Fibroblast of lung (primary cell): ENCODE measurements around the gene STARD13. TPM values are rescaled to one million over a fixed set of nuclear protein-coding genes. Genes with fewer than 3 reads are reported as not detected.
A peak's percentile ranks its signal among the peaks of the same experiment; 100 is the strongest.

Experiments used
- DNase-seq, 2 donors: peaks; one replicate each; pipeline versions ENCODE4 v3.0.0 to v3.0.0-alpha.2; 2010; ENCODE audit warnings: low read depth in 2 of 2
- H2AFZ ChIP-seq: 2 replicates; pipeline ENCODE4 v1.5.1; 2012; ENCODE audit warnings: low read length, control low read depth, inconsistent platforms
- H3K27ac ChIP-seq: 2 replicates; pipeline ENCODE4 v1.5.1; 2011; ENCODE audit warnings: low read length, control low read depth; ENCODE audit not compliant: insufficient read depth
- H3K27me3 ChIP-seq: 2 replicates; pipeline ENCODE4 v1.5.1; 2011; ENCODE audit warnings: mild to moderate bottlenecking, low read length; ENCODE audit not compliant: control insufficient read depth, insufficient read depth
- H3K36me3 ChIP-seq: 2 replicates; pipeline ENCODE4 v1.5.1; 2011; ENCODE audit warnings: low read length; ENCODE audit not compliant: control insufficient read depth, insufficient read depth
- H3K4me1 ChIP-seq: 2 replicates; pipeline ENCODE4 v1.5.1; 2011; ENCODE audit warnings: low read length; ENCODE audit not compliant: control insufficient read depth, insufficient read depth; ENCODE audit errors: extremely low read depth
- H3K4me2 ChIP-seq: 2 replicates; pipeline ENCODE4 v1.5.1; 2011; ENCODE audit warnings: low read length, control low read depth; ENCODE audit not compliant: insufficient read depth; ENCODE audit errors: extremely low read depth
- H3K4me3 ChIP-seq, 4 experiments: fragments of 200-600 bp in 1 of 4; sonication (generic) in 1 of 4; replicated peaks in 1 of 4; 2 replicates each; pipeline ENCODE4 v1.5.1; 2011 to 2016; ENCODE audit warnings: low read length in 4 of 4, low read depth in 3 of 4, mild to moderate bottlenecking in 3 of 4, control low read depth in 2 of 4, inconsistent platforms in 1 of 4, mixed read lengths in 1 of 4; ENCODE audit not compliant: insufficient read depth in 1 of 4; ENCODE audit errors: control extremely low read depth in 1 of 4
- H3K79me2 ChIP-seq: 2 replicates; pipeline ENCODE4 v1.5.1; 2012; ENCODE audit warnings: mild to moderate bottlenecking, low read length, inconsistent platforms; ENCODE audit not compliant: control insufficient read depth, insufficient read depth
- H3K9ac ChIP-seq: 2 replicates; pipeline ENCODE4 v1.5.1; 2011; ENCODE audit warnings: mild to moderate bottlenecking, low read length, control low read depth; ENCODE audit not compliant: insufficient read depth
- H3K9me3 ChIP-seq: 2 replicates; pipeline ENCODE4 v1.5.1; 2012; ENCODE audit warnings: low read depth, low read length; ENCODE audit not compliant: control insufficient read depth, insufficient read depth
- H4K20me1 ChIP-seq: 2 replicates; pipeline ENCODE4 v1.5.1; 2011; ENCODE audit warnings: low read length; ENCODE audit not compliant: control insufficient read depth, insufficient read depth; ENCODE audit errors: extremely low read depth
- CTCF ChIP-seq, 2 donors: IDR thresholded peaks in 1 of 2; conservative IDR thresholded peaks in 1 of 2; 1 replicate in 1 of 2; 2 replicates in 1 of 2; pipeline ENCODE4 v1.5.1; 2011 to 2012; ENCODE audit warnings: low read length in 2 of 2, control low read depth in 1 of 2, inconsistent platforms in 1 of 2, low read depth in 1 of 2, mild to moderate bottlenecking in 1 of 2
- EZH2 ChIP-seq: IDR thresholded peaks from 2 replicates; pipeline ENCODE4 v1.5.1; 2012; ENCODE audit warnings: low read length, control low read depth, mild to moderate bottlenecking; ENCODE audit errors: missing control alignments
- polyA plus RNA-seq, 2 donors: library from polyadenylated mRNA; depleted of rRNA in 1 of 2; stranded (reverse) in 1 of 2; unstranded in 1 of 2; fragments of >200 nt; gene quantifications; 2 replicates each; pipeline ENCODE4 v1.2.1, GENCODE V29; 2011 to 2012; ENCODE audit warnings: missing spikeins in 1 of 2
- total RNA-seq: library from RNA; depleted of rRNA; stranded (reverse); fragments of >200 nt; gene quantifications from 2 replicates; pipeline ENCODE4 v1.2.1, GENCODE V29; 2014

STARD13 gene
- total and polyA plus RNA-seq, 2 donors (not counting 1 experiment from before 2014, with no cell fraction given), result 25.2 to 44.6 TPM

- H3K9ac ChIP-seq, result no peak overlapping the region
- H3K4me1 ChIP-seq, result peaks cover 38% of the 10 kb centered on the region
- H3K36me3 ChIP-seq, result no peaks in the 10 kb centered on the region
- H3K27ac ChIP-seq, result no peak overlapping the region
- no peaks in the 10 kb centered on the region for H3K9me3 ChIP-seq
- H3K4me3 ChIP-seq, result no peak overlapping the region
- H4K20me1 ChIP-seq, result no peaks in the 10 kb centered on the region
- peaks cover 96% of the 10 kb centered on the region for H3K79me2 ChIP-seq
- no peak overlapping the region for H2AFZ ChIP-seq
- TF ChIP-seq EZH2, result no peak
- no peak for TF ChIP-seq CTCF (conservative IDR thresholded peaks at IDR 0.05 in 1 of 2, IDR thresholded peaks at IDR 0.05 in 1 of 2; ENCODE audit: low read depth in 1 of 2, low read length in 2 of 2)
- H3K4me2 ChIP-seq, result no peak overlapping the region
- no peaks in the 10 kb centered on the region for H3K27me3 ChIP-seq
- no peak for DNase-seq
These were observed 20.4 kb downstream of the STARD13 start for GRCh38 chr13:33265133-33265532.

GRCh38 chr13:33264620-33264978 lies 21.0 kb downstream of the STARD13 start:
- H3K27me3 ChIP-seq, result no peaks in the 10 kb centered on the region

GRCh38 chr13:33263976-33264619 lies 21.5 kb downstream of the STARD13 start:
- DNase-seq, result no peak
- no peak overlapping the region for H3K9ac ChIP-seq
- TF ChIP-seq EZH2, result no peak
- no peak for TF ChIP-seq CTCF (conservative IDR thresholded peaks at IDR 0.05 in 1 of 2, IDR thresholded peaks at IDR 0.05 in 1 of 2; ENCODE audit: low read depth in 1 of 2, low read length in 2 of 2)
- H3K4me2 ChIP-seq, result no peak overlapping the region
- no peak overlapping the region for H3K4me3 ChIP-seq
- H3K9me3 ChIP-seq, result no peaks in the 10 kb centered on the region
- H3K27ac ChIP-seq, result peak overlapping the region; percentile 56
- no peaks in the 10 kb centered on the region for H4K20me1 ChIP-seq
- H3K79me2 ChIP-seq, result peaks cover 97% of the 10 kb centered on the region
- H3K27me3 ChIP-seq, result no peaks in the 10 kb centered on the region
- peaks cover 37% of the 10 kb centered on the region for H3K4me1 ChIP-seq
- no peaks in the 10 kb centered on the region for H3K36me3 ChIP-seq
- H2AFZ ChIP-seq, result no peak overlapping the region

More at GRCh38 chr13:33264620-33264978, 21.0 kb downstream of the STARD13 start:
- H3K4me2 ChIP-seq, result no peak overlapping the region
- TF ChIP-seq CTCF (conservative IDR thresholded peaks at IDR 0.05 in 1 of 2, IDR thresholded peaks at IDR 0.05 in 1 of 2; ENCODE audit: low read depth in 1 of 2, low read length in 2 of 2), result no peak
- TF ChIP-seq EZH2, result no peak
- H2AFZ ChIP-seq, result no peak overlapping the region
- H3K9me3 ChIP-seq, result no peaks in the 10 kb centered on the region
- peak overlapping the region; percentile 56 for H3K27ac ChIP-seq
- H3K4me1 ChIP-seq, result peaks cover 39% of the 10 kb centered on the region
- DNase-seq, result no peak
- H3K36me3 ChIP-seq, result no peaks in the 10 kb centered on the region
- H4K20me1 ChIP-seq, result no peaks in the 10 kb centered on the region
- H3K79me2 ChIP-seq, result peaks cover 97% of the 10 kb centered on the region
- no peak overlapping the region for H3K4me3 ChIP-seq
- no peak overlapping the region for H3K9ac ChIP-seq
